ENCODE measurements around the gene PLPPR3.

Gene PLPPR3

DNA sequence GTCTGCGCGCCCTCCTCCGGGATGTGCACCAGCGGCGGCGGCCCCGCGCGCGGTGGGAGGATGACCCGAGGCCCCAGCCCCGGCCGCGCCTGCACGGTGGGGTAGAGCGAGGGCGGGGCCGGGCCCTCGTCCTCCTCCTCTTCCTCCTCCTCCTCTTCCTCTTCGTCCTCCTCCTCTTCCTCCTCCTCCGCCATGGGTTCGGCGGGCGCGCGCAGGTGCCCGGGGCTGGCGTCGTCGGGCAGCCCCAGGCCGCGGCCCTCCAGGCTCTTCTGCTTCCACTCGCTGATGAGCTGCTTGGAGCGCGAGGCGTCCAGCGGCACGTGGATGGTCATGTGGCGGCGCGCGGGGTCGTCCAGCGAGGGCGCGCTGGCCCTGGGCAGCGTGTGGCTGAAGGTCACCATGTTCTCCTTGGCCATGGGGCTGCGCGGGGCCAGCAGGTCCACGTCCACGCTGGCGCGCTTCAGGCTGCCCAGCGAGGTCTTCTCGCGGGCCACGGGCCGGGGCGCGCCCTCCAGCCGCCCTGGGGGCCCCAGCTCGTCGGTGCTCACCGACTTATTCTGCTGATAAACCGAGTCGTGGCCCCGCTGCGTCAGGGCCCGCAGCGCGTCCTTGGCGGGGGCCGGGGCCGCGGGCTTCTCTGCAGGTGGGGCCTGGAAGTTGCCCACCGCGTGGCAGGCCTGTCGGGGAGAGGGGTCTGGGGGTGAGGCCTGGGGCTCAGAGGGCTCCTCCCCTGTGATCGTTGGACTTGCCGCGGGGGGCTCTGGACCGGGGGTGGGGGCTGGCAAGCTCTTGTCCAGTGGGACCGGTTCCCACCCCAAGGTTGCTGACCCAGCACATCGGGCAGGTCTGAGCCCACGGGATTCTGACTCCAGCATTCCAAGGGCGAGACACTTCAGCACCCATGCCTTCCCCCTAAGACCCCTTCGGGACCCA lies 8.3 kb downstream of the PLPPR3 start:
- Histone ChIP-seq H3K27me3 (ENCODE audit: control insufficient read depth in 2 of 2, insufficient read depth in 2 of 2, low read length in 2 of 2) (no peaks in the 10 kb centered on the region), H3K9ac (ENCODE audit: low read depth in 1 of 2, low read length in 2 of 2) (no peak overlapping the region), H3K9me3 (ENCODE audit: control insufficient read depth in 2 of 2, low read length in 2 of 2) (no peaks in the 10 kb centered on the region), H3K27ac (ENCODE audit: low read depth in 2 of 2, low read length in 2 of 2) (no peak overlapping the region), H3K4me1 (ENCODE audit: control insufficient read depth in 2 of 2, insufficient read depth in 2 of 2, low read length in 2 of 2) (no peaks in the 10 kb centered on the region), H3K4me3 (ENCODE audit: low read length in 2 of 2) (no peak overlapping the region), H3K36me3 (ENCODE audit: control insufficient read depth in 2 of 2, insufficient read depth in 2 of 2, low read length in 2 of 2) (peaks cover 28 to 30% of the 10 kb centered on the region in 2 donors)

DNA sequence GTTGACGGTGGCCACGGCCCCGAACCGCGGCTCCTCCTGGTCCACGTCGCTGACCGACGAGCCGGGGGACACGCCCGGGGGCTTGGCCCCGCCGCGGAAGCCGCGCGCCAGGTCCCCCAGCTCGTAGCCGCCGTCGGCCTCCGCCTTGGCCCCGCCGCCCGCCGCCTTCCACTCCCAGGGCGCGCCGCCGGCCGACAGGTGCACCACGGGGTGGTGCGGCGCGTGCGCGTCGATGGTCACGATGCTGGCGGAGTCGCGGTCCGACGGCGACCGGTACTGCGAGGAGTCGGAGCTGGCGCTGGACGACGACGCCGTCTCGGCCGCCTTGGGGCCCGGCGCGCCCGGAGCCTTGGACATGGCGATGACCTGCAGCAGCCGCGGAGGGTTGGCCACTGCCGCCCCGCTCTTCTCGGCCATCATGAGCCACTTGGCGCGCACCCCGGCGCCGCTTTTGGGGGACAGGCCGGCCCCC lies 9.0 kb downstream of the PLPPR3 start:
- H3K4me3 ChIP-seq (ENCODE audit: low read length in 2 of 2) = no peak overlapping the region
- H3K36me3 ChIP-seq (ENCODE audit: control insufficient read depth in 2 of 2, insufficient read depth in 2 of 2, low read length in 2 of 2) = peaks cover 33 to 37% of the 10 kb centered on the region in 2 donors
- H3K27me3 ChIP-seq (ENCODE audit: control insufficient read depth in 2 of 2, insufficient read depth in 2 of 2, low read length in 2 of 2) = no peaks in the 10 kb centered on the region

DNA sequence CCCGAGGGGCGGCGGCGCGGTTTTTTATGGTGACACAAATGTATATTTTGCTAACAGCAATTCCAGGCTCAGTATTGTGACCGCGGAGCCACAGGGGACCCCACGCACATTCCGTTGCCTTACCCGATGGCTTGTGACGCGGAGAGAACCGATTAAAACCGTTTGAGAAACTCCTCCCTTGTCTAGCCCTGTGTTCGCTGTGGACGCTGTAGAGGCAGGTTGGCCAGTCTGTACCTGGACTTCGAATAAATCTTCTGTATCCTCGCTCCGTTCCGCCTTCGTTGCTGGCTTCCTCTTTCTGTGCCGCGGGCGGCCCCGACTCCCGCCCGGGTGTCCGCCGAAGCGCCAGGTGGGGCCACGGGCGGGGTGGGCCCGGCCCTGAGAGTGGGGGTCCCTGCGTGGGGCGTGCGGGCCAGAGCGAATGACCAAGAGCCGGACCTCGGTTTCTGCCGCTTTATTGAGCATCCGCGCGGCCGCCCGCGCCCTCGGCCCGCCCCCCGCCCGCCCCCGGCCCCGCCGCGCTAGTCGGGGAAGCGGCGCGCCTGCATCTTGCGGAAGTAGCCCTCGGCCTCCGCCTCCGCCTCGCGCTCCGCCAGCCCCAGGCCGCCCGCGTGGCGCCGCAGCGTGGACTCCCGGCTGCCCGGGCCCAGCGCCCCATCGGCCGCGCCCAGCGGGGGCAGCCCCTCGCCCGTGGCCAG lies 9.6 kb downstream of the PLPPR3 start:
- Histone ChIP-seq H3K27ac (ENCODE audit: low read depth in 2 of 2, low read length in 2 of 2) (no peak overlapping the region), H3K27me3 (ENCODE audit: control insufficient read depth in 2 of 2, insufficient read depth in 2 of 2, low read length in 2 of 2) (no peaks in the 10 kb centered on the region), H3K4me1 (ENCODE audit: control insufficient read depth in 2 of 2, insufficient read depth in 2 of 2, low read length in 2 of 2) (no peaks in the 10 kb centered on the region), H3K4me3 (ENCODE audit: low read length in 2 of 2) (no peak overlapping the region), H3K9ac (ENCODE audit: low read depth in 1 of 2, low read length in 2 of 2) (no peak overlapping the region), H3K36me3 (ENCODE audit: control insufficient read depth in 2 of 2, insufficient read depth in 2 of 2, low read length in 2 of 2) (peaks cover 39 to 43% of the 10 kb centered on the region in 2 donors), H3K9me3 (ENCODE audit: control insufficient read depth in 2 of 2, low read length in 2 of 2) (no peaks in the 10 kb centered on the region)

More for the DNA sequence above, 9.0 kb downstream of the PLPPR3 start:
- Histone ChIP-seq H3K9ac (ENCODE audit: low read depth in 1 of 2, low read length in 2 of 2) (no peak overlapping the region), H3K4me1 (ENCODE audit: control insufficient read depth in 2 of 2, insufficient read depth in 2 of 2, low read length in 2 of 2) (no peaks in the 10 kb centered on the region), H3K9me3 (ENCODE audit: control insufficient read depth in 2 of 2, low read length in 2 of 2) (no peaks in the 10 kb centered on the region), H3K27ac (ENCODE audit: low read depth in 2 of 2, low read length in 2 of 2) (no peak overlapping the region)

DNA sequence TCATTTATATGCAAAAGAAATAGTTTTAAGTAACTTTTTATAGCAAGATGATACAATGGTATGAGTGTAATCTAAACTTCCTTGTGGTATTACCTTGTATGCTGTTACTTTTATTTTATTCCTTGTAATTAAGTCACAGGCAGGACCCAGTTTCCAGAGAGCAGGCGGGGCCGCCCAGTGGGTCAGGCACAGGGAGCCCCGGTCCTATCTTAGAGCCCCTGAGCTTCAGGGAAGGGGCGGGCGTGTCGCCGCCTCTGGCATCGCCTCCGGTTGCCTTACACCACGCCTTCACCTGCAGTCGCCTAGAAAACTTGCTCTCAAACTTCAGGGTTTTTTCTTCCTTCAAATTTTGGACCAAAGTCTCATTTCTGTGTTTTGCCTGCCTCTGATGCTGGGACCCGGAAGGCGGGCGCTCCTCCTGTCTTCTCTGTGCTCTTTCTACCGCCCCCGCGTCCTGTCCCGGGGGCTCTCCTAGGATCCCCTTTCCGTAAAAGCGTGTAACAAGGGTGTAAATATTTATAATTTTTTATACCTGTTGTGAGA lies 10.2 kb downstream of the PLPPR3 start:
- H3K36me3 ChIP-seq (ENCODE audit: control insufficient read depth in 2 of 2, insufficient read depth in 2 of 2, low read length in 2 of 2) = peaks cover 45 to 49% of the 10 kb centered on the region in 2 donors
- H3K9ac ChIP-seq (ENCODE audit: low read depth in 1 of 2, low read length in 2 of 2) = no peak overlapping the region
- H3K4me3 ChIP-seq (ENCODE audit: low read length in 2 of 2) = no peak overlapping the region
- no peaks in the 10 kb centered on the region for H3K4me1 ChIP-seq (ENCODE audit: control insufficient read depth in 2 of 2, insufficient read depth in 2 of 2, low read length in 2 of 2)
- H3K27ac ChIP-seq (ENCODE audit: low read depth in 2 of 2, low read length in 2 of 2) = no peak overlapping the region
- no peaks in the 10 kb centered on the region for H3K27me3 ChIP-seq (ENCODE audit: control insufficient read depth in 2 of 2, insufficient read depth in 2 of 2, low read length in 2 of 2)
- H3K9me3 ChIP-seq (ENCODE audit: control insufficient read depth in 2 of 2, low read length in 2 of 2) = no peaks in the 10 kb centered on the region

DNA sequence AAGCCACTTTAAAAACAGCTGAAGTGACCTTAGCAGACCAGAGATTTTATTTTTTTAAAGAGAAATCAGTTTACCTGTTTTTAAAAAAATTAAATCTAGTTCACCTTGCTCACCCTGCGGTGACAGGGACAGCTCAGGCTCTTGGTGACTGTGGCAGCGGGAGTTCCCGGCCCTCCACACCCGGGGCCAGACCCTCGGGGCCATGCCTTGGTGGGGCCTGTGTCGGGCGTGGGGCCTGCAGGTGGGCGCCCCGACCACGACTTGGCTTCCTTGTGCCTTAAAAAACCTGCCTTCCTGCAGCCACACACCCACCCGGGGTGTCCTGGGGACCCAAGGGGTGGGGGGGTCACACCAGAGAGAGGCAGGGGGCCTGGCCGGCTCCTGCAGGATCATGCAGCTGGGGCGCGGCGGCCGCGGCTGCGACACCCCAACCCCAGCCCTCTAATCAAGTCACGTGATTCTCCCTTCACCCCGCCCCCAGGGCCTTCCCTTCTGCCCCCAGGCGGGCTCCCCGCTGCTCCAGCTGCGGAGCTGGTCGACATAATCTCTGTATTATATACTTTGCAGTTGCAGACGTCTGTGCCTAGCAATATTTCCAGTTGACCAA lies 10.8 kb downstream of the PLPPR3 start:
- no peaks in the 10 kb centered on the region for H3K4me1 ChIP-seq (ENCODE audit: control insufficient read depth in 2 of 2, insufficient read depth in 2 of 2, low read length in 2 of 2)

DNA sequence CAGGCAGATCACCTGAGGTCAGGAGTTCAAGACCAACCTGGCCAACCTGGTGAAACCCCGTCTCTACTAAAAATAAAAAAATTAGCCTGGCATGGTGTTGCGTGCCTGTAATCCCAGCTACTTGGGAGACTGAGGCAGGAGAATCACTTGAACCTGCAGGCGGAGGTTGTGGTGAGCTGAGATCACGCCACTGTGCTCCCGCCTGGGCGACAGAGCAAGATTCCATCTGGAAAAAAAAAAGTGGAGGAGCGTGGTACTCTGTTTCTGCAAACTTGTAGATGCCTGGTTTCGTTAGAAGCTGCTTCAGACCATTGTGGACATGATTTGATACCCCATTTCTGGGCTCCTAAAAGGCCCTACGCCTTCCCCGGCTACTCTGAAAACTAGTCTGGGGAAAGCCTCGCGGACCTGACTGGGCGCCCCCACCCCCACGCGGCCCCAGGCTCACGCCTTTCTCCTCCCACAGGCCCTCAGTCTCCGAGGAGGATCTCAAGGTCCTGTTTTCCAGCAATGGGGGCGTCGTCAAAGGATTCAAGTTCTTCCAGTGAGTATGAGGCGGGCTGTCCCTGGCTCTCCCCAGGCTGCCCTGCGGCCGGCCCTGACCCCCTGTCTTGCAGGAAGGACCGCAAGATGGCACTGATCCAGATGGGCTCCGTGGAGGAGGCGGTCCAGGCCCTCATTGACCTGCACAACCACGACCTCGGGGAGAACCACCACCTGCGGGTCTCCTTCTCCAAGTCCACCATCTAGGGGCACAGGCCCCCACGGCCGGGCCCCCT lies 11.5 kb downstream of the PLPPR3 start:
- H3K9me3 ChIP-seq (ENCODE audit: control insufficient read depth in 2 of 2, low read length in 2 of 2) = no peaks in the 10 kb centered on the region
- H3K36me3 ChIP-seq (ENCODE audit: control insufficient read depth in 2 of 2, insufficient read depth in 2 of 2, low read length in 2 of 2) = peaks cover 54 to 60% of the 10 kb centered on the region in 2 donors
- H3K27ac ChIP-seq (ENCODE audit: low read depth in 2 of 2, low read length in 2 of 2) = no peak overlapping the region
- no peaks in the 10 kb centered on the region for H3K4me1 ChIP-seq (ENCODE audit: control insufficient read depth in 2 of 2, insufficient read depth in 2 of 2, low read length in 2 of 2)
- H3K27me3 ChIP-seq (ENCODE audit: control insufficient read depth in 2 of 2, insufficient read depth in 2 of 2, low read length in 2 of 2) = no peaks in the 10 kb centered on the region
- H3K4me3 ChIP-seq (ENCODE audit: low read length in 2 of 2) = no peak overlapping the region
- no peak overlapping the region for H3K9ac ChIP-seq (ENCODE audit: low read depth in 1 of 2, low read length in 2 of 2)

More for the DNA sequence above, 10.8 kb downstream of the PLPPR3 start:
- Histone ChIP-seq H3K9ac (ENCODE audit: low read depth in 1 of 2, low read length in 2 of 2) (no peak overlapping the region), H3K36me3 (ENCODE audit: control insufficient read depth in 2 of 2, insufficient read depth in 2 of 2, low read length in 2 of 2) (peaks cover 49 to 54% of the 10 kb centered on the region in 2 donors), H3K27ac (ENCODE audit: low read depth in 2 of 2, low read length in 2 of 2) (no peak overlapping the region), H3K9me3 (ENCODE audit: control insufficient read depth in 2 of 2, low read length in 2 of 2) (no peaks in the 10 kb centered on the region), H3K27me3 (ENCODE audit: control insufficient read depth in 2 of 2, insufficient read depth in 2 of 2, low read length in 2 of 2) (no peaks in the 10 kb centered on the region), H3K4me3 (ENCODE audit: low read length in 2 of 2) (no peak overlapping the region)

DNA sequence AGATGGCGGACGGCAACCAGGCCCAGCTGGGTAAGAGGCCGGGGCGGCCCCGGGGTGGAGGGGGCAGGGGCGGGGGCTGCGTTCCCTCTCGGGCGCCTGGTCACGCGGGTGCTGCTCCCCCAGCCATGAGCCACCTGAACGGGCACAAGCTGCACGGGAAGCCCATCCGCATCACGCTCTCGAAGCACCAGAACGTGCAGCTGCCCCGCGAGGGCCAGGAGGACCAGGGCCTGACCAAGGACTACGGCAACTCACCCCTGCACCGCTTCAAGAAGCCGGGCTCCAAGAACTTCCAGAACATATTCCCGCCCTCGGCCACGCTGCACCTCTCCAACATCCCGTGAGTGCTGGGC lies 13.4 kb downstream of the PLPPR3 start:
- H3K36me3 ChIP-seq (ENCODE audit: control insufficient read depth in 2 of 2, insufficient read depth in 2 of 2, low read length in 2 of 2) = peaks cover 72 to 79% of the 10 kb centered on the region in 2 donors
- H3K9me3 ChIP-seq (ENCODE audit: control insufficient read depth in 2 of 2, low read length in 2 of 2) = no peaks in the 10 kb centered on the region
- no peak overlapping the region for H3K9ac ChIP-seq (ENCODE audit: low read depth in 1 of 2, low read length in 2 of 2)
- no peak overlapping the region for H3K4me3 ChIP-seq (ENCODE audit: low read length in 2 of 2)
- H3K4me1 ChIP-seq (ENCODE audit: control insufficient read depth in 2 of 2, insufficient read depth in 2 of 2, low read length in 2 of 2) = no peaks in the 10 kb centered on the region
- H3K27ac ChIP-seq (ENCODE audit: low read depth in 2 of 2, low read length in 2 of 2) = no peak overlapping the region
- H3K27me3 ChIP-seq (ENCODE audit: control insufficient read depth in 2 of 2, insufficient read depth in 2 of 2, low read length in 2 of 2) = no peaks in the 10 kb centered on the region

DNA sequence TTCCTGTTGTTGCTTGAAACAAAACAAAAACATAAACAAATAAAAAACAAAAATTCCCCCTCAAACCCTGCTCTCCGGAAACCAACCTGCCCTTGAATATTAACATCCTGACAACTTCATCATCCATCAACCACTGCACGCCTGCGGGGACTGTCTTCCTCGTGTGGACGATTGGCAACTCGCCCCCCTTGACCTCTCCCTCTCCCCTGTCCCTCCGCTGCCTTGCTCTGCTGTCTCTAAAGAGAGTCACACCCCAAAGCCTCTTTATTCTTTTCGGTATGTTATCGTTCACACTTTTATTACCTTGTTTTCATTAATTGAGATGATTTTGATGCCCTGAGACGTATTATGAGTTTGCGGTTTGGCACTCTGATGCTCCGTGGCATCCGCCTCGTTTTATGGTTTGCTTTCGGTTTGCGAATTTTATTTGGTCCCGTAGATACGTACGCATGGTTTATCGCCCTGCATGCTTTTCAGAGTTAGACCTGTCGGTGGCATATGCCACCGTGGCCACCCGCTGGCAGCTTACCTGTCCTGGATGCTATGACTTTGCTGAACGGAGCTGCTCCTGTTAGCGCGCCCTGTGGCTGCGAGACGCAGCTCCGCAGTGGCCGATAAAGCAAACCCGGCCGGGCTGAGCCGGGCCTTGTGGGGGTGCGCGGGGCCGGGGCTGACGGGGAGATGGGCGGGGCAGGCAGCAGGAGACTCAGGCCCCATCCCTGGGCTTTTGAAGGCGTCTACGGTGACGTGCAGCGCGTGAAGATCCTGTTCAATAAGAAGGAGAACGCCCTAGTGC lies 13.9 kb downstream of the PLPPR3 start:
- H3K36me3 ChIP-seq (ENCODE audit: control insufficient read depth in 2 of 2, insufficient read depth in 2 of 2, low read length in 2 of 2) = peaks cover 73 to 84% of the 10 kb centered on the region in 2 donors
- no peak overlapping the region for H3K27ac ChIP-seq (ENCODE audit: low read depth in 2 of 2, low read length in 2 of 2)
- no peaks in the 10 kb centered on the region for H3K27me3 ChIP-seq (ENCODE audit: control insufficient read depth in 2 of 2, insufficient read depth in 2 of 2, low read length in 2 of 2)
- peaks cover 0 to 2% of the 10 kb centered on the region in 2 donors for H3K4me1 ChIP-seq (ENCODE audit: control insufficient read depth in 2 of 2, insufficient read depth in 2 of 2, low read length in 2 of 2)
- H3K9me3 ChIP-seq (ENCODE audit: control insufficient read depth in 2 of 2, low read length in 2 of 2) = no peaks in the 10 kb centered on the region
- no peak overlapping the region for H3K4me3 ChIP-seq (ENCODE audit: low read length in 2 of 2)
- H3K9ac ChIP-seq (ENCODE audit: low read depth in 1 of 2, low read length in 2 of 2) = no peak overlapping the region
